ENCODE results near the gene SLC39A11. TPM values are rescaled to one million over a fixed set of nuclear protein-coding genes. Genes with fewer than 3 reads are reported as not detected.

SLC39A11 gene
- total RNA-seq, 1 experiment from 2014 or later, result 15.8 TPM

DNA sequence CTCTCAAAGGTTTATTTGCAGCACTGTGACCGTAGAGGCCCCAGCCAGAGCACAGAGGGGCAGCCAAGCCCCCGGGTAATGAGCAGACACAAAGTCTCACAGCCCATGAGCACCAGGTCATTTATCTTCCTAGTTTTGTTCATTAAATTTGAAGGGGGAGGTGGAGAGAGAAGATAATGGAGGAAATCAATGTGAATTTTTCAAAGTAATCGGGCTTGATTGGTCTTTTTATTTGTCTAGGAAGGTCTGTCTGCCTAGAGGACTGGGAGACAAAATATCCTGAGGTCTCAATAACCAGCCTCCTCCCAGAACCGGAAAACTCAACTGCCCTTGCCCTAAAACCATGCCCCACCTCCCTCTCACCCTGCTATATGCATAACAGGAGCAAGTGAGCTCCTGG is 189.0 kb downstream of the SLC39A11 start:
- TF ChIP-seq, protein P1, sequence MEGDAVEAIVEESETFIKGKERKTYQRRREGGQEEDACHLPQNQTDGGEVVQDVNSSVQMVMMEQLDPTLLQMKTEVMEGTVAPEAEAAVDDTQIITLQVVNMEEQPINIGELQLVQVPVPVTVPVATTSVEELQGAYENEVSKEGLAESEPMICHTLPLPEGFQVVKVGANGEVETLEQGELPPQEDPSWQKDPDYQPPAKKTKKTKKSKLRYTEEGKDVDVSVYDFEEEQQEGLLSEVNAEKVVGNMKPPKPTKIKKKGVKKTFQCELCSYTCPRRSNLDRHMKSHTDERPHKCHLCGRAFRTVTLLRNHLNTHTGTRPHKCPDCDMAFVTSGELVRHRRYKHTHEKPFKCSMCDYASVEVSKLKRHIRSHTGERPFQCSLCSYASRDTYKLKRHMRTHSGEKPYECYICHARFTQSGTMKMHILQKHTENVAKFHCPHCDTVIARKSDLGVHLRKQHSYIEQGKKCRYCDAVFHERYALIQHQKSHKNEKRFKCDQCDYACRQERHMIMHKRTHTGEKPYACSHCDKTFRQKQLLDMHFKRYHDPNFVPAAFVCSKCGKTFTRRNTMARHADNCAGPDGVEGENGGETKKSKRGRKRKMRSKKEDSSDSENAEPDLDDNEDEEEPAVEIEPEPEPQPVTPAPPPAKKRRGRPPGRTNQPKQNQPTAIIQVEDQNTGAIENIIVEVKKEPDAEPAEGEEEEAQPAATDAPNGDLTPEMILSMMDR (IDR thresholded peaks at IDR 0.05; ENCODE audit: unreplicated experiment), result no peak

DNA sequence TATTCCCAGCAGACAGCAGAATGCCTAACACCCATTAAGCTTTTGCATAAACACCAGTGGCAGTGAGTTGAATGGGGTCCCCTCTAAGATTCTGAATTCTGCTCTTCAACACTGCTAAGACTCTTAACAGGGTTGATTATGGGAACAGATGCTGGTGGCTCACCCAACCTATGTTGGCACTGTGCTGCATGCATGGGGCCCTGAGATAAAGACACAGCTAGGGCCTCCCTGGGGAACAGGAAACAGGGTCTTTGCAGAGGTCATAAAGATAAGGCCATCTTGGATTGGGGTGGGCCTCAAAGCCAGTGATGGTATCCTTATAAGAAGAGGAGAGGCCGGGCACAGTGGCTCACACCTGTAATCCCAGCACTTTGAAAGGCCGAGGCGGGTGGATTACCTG is 190.8 kb downstream of the SLC39A11 start:
- H3K27ac Mint-ChIP-seq (ENCODE audit: low read depth, unreplicated experiment), result no peak overlapping the region
- no peaks in the 10 kb centered on the region for H3K4me1 Mint-ChIP-seq (ENCODE audit: insufficient read depth, unreplicated experiment)
- no peak for DNase-seq (ENCODE audit: unreplicated experiment)
- ChIA-PET CTCF (no interaction called here), POLR2A (no interaction called here)
- no peak overlapping the region for H3K4me3 Mint-ChIP-seq (ENCODE audit: unreplicated experiment)
- intact Hi-C loops (cut with micrococcal nuclease), result no loop called here
- H3K9me3 Mint-ChIP-seq (ENCODE audit: unreplicated experiment), result no peaks in the 10 kb centered on the region
- H3K27me3 Mint-ChIP-seq (ENCODE audit: insufficient read depth, unreplicated experiment), result no peaks in the 10 kb centered on the region
- no TSS peak for BruUV-seq (replicated peaks)
- TF ChIP-seq, protein P1 (IDR thresholded peaks at IDR 0.05; ENCODE audit: unreplicated experiment), result no peak
- no peaks in the 10 kb centered on the region for H3K36me3 Mint-ChIP-seq (ENCODE audit: insufficient read depth, unreplicated experiment)

More for the DNA sequence above, 189.0 kb downstream of the SLC39A11 start:
- POLR2A ChIA-PET, result no interaction called here
- Mint-ChIP-seq H3K9me3 (ENCODE audit: unreplicated experiment) (no peaks in the 10 kb centered on the region), H3K36me3 (ENCODE audit: insufficient read depth, unreplicated experiment) (no peaks in the 10 kb centered on the region), H3K4me3 (ENCODE audit: unreplicated experiment) (no peak overlapping the region), H3K27ac (ENCODE audit: low read depth, unreplicated experiment) (no peak overlapping the region), H3K27me3 (ENCODE audit: insufficient read depth, unreplicated experiment) (no peaks in the 10 kb centered on the region), H3K4me1 (ENCODE audit: insufficient read depth, unreplicated experiment) (no peaks in the 10 kb centered on the region)
- DNase-seq (ENCODE audit: unreplicated experiment), result no peak
- CTCF ChIA-PET, result no interaction called here
- BruUV-seq (replicated peaks), result no TSS peak
- intact Hi-C loops (cut with micrococcal nuclease), result no loop called here

DNA sequence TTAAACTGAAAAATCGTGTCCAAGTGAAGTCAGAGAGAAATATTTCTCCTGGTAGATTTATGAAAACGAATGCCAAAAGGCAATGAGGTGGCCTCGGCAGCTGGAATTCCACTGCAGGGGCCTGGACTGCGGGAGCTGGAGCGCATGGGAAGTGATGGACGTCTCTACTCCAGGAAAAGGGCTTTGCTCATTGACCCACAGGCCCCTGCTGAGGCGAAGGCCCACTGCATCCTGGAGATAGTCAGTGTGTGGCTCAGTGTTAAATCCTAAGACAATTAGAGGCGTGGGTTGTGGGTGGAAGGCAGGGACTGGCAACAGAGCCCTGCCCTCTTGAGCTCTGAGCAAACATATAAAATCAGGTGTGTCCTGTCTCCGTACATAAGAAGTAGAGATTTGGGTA is 191.4 kb downstream of the SLC39A11 start:
- no peak overlapping the region for H3K4me3 Mint-ChIP-seq (ENCODE audit: unreplicated experiment)
- H3K4me1 Mint-ChIP-seq (ENCODE audit: insufficient read depth, unreplicated experiment), result no peaks in the 10 kb centered on the region

DNA sequence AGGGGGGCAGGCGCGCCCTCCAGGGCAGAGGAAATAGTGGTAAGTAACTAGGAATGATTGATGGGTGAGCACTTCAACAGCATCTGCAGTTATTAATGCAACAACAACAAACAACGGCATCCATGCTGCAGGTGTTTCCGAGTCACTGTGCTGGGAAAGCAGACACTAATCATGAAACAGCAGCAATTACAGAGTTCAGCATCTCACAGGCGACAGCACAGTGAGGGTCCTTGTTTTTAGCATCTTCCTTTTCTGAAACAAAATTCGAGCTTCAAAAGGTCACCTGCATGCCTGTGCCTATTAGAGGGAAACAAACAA is 191.9 kb downstream of the SLC39A11 start:
- CTCF ChIA-PET, result no interaction called here
- intact Hi-C loops (cut with micrococcal nuclease), result no loop called here
- H3K9me3 Mint-ChIP-seq (ENCODE audit: unreplicated experiment), result no peaks in the 10 kb centered on the region
- TF ChIP-seq, protein P1 (IDR thresholded peaks at IDR 0.05; ENCODE audit: unreplicated experiment), result no peak
- no peaks in the 10 kb centered on the region for H3K36me3 Mint-ChIP-seq (ENCODE audit: insufficient read depth, unreplicated experiment)
- H3K4me1 Mint-ChIP-seq (ENCODE audit: insufficient read depth, unreplicated experiment), result no peaks in the 10 kb centered on the region
- BruUV-seq (replicated peaks), result no TSS peak
- POLR2A ChIA-PET, result no interaction called here
- no peaks in the 10 kb centered on the region for H3K27me3 Mint-ChIP-seq (ENCODE audit: insufficient read depth, unreplicated experiment)
- no peak for DNase-seq (ENCODE audit: unreplicated experiment)
- no peak overlapping the region for H3K27ac Mint-ChIP-seq (ENCODE audit: low read depth, unreplicated experiment)
- no peak overlapping the region for H3K4me3 Mint-ChIP-seq (ENCODE audit: unreplicated experiment)

More for the DNA sequence above, 191.4 kb downstream of the SLC39A11 start:
- no peaks in the 10 kb centered on the region for H3K27me3 Mint-ChIP-seq (ENCODE audit: insufficient read depth, unreplicated experiment)
- no peaks in the 10 kb centered on the region for H3K36me3 Mint-ChIP-seq (ENCODE audit: insufficient read depth, unreplicated experiment)
- H3K27ac Mint-ChIP-seq (ENCODE audit: low read depth, unreplicated experiment), result no peak overlapping the region
- POLR2A ChIA-PET, result no interaction called here
- BruUV-seq (replicated peaks), result no TSS peak
- intact Hi-C loops (cut with micrococcal nuclease), result no loop called here
- no peak for DNase-seq (ENCODE audit: unreplicated experiment)
- CTCF ChIA-PET, result no interaction called here
- no peaks in the 10 kb centered on the region for H3K9me3 Mint-ChIP-seq (ENCODE audit: unreplicated experiment)
- TF ChIP-seq, protein P1 (IDR thresholded peaks at IDR 0.05; ENCODE audit: unreplicated experiment), result no peak
